Hematopoietic multipotent progenitor cell treated with erythropoietin and hydrocortisone succinate and interleukin-3 and kit ligand, for 17 days (in vitro differentiated cells): Measurements from ENCODE around the gene HDAC11.
"Not testable (repeated sequence)": the region's sequence is repeated elsewhere in the genome, so short reads cannot be mapped to it uniquely, and the experiment has no call there.

Source experiments
- DNase-seq: peaks from one replicate; pipeline ENCODE4 v3.0.0-alpha.2; 2015; ENCODE audit warnings: low spot score

The HDAC11 gene

DNA sequence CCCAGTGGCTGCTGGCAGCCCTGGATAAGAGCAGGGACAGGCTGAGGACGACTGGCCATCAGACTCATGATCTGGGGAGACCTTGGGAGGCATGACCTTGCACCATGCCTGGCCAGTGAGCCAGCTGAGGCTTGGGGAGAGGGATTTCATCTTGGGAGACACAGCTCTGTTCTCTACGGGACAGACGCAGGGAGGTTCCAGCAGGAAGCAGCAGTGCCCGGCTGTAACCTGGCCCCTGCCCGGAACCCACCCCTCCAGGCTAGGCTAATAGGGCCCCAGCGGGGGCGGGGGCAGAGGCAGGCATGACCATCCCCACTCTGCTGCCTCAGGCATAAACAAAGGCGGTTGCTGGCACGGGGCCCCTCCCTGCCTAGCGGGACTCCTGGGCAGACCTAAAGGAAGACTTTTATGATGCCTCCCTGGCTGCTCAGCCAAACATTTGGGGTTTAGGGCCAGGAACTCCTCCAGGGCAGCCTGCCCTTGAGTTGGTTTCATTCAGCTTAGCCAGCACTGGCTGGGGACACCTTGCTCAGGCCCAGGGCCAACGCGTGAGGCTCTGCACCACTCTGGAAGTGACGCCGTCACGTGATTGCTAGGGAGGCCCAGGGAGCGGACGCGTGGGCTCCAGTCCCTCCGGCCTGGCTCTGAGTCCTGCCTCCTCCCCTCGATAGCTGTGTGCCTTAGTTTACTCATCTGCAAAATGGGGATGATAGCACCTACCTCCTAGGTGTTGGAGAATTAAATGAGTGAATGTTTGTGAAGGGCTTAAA lies 27.6 kb downstream of the HDAC11 start:
- no peak for DNase-seq

- DNase-seq = no peak
Observed at GRCh38 chr3:13508496-13508895, 28.4 kb downstream of the HDAC11 start.

- no peak for DNase-seq
Observed at GRCh38 chr3:13509059-13509815, 29.1 kb downstream of the HDAC11 start.

DNA sequence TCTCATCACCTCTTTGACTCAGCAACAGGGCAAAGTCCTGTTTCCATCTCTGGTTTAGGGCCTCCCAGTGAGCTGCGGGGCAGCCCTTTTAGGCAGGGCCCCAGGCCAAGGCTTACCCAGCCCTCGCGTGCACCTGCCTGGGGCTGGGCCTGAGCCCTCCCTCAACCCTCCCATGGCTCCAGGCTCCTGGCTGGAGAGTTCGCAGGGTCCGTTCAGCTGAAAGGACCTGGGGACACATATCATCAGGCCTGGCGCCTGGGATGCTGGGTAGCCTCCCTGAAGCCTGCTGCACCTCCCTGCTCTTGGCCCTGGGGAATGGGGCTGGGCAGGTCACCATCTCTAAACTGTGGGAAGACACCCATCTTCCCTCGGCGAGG lies 29.7 kb downstream of the HDAC11 start:
- DNase-seq = no peak

GRCh38 chr3:13512451-13512850 lies 32.3 kb downstream of the HDAC11 start:
- no peak for DNase-seq

GRCh38 chr3:13513051-13513912 lies 33.2 kb downstream of the HDAC11 start:
- DNase-seq = no peak

- DNase-seq = no peak
Observed at GRCh38 chr3:13513913-13514517, 33.9 kb downstream of the HDAC11 start.

- DNase-seq = no peak
Observed at GRCh38 chr3:13514639-13515435, 34.7 kb downstream of the HDAC11 start.

- no peak for DNase-seq
Observed at GRCh38 chr3:13515786-13516759, 36.0 kb downstream of the HDAC11 start.

GRCh38 chr3:13516760-13517135 lies 36.6 kb downstream of the HDAC11 start:
- no peak for DNase-seq

DNA sequence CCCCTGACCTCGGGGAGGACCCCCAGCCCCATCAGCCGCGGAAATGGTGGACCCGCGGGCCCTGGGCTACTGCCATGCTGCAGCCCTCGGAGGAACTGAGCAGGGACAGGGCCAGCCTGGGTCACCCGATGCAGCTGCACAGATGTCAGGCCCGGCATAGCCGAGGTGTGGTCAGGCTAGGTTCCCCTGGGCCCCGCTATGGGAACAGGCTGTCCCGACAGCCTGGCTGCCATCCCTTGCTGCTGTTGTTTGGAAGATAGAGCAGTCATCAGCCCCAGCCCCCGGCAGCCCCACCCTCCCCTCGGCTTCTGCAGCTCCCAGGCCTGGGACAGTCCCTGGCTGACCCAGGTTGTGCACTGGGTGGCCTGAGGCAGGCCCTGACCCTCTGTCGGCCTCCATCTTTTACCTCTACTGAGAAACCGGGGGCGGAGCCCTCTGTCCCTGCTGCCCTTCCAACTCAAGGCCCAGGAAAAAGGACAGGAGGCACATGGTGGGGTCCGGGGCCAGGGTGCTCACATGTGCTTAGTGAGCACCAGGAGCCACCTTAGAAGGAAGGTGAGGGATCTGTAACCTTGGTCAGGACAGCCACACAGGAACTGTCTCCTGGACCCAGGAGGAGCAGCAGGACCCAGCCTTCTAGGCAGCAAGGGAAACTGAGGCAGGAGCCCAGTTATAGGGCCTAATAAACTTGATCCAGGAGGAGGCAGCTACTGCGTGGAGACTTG lies 37.3 kb downstream of the HDAC11 start:
- no peak for DNase-seq

GRCh38 chr3:13518516-13518953 lies 38.4 kb downstream of the HDAC11 start:
- DNase-seq = no peak

DNA sequence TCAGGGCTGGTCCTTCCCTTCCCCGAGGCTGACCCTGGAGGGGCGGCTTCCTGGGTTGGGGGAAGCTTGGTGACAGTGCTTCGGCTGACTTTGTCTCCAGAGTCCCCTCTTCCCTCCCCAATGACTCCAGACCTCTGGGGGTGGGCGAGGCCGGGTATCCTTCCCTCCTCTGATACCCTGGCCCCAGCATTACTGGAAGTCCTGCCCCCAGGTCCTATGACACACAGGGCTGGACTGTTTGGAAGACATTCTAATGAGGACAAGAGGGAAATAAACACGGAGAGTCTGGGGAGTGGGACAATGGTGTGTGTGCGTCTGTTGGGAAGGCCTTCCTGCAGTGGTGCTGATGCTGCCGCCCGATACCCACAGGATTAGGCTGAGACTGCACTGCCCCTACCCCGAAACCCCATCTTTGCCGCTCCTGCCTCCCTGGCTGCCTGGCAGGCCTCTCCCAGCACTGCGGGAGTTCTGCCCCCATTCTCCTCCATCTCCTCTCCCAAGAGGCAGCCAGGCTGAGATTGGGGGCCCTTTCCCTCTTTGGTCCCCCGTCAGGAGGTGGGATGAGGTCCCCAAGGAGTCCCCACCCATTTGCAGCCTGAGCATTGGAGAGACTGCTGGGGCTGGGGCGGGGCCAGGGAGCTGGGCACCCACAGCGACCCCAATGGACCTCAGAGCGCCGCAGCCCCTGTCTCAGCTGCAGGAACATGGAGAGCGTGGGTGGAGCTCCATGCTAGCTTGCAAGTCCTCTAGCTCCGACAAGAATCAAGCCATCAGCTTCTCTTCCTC lies 39.1 kb downstream of the HDAC11 start:
- no peak for DNase-seq

DNA sequence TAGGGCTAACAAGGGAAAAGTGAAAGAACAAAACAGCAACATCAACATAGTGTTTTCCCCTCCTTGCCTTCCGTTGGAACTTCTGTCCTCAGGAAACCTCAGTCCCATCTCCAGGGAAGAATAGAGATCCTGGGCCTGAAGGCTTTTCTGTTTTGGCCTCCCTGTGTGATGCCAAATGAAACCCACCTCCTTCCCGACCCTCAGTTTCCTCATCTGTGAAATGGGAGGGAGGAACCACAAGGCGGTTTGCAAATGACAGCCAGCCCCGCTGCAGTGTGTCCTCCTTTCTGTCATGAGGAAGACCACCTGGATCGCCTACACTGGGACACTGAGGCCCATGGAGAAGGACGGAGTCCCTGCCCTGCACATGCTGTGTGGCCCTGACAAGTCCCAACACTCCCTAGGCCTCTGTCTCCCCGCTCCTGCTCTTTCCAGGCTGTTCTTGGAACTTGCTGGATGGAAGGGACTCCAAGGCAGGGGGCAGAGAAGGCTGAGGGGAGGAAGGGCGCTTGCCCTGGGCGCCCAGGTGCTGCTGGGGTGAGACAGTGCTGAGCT lies 40.3 kb downstream of the HDAC11 start:
- no peak for DNase-seq

DNA sequence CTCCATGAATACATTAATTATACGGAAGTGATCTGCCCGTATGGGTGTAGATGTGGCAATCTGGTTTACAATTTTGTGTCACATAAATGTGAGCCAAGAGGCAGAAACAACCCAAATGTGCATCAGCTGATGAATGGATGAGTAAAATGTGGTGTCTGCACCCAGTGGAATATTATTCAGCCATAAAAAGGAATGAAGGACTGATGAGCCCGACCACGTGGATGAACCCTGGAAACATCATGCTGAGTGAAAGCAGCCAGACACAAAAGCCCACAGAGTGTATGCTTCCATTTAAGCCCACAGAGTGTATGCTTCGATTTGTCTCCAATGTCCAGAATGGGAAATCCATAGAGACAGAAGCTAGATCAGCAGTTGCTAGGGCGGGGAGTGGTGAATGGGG lies 41.2 kb downstream of the HDAC11 start:
- DNase-seq = no peak

DNA sequence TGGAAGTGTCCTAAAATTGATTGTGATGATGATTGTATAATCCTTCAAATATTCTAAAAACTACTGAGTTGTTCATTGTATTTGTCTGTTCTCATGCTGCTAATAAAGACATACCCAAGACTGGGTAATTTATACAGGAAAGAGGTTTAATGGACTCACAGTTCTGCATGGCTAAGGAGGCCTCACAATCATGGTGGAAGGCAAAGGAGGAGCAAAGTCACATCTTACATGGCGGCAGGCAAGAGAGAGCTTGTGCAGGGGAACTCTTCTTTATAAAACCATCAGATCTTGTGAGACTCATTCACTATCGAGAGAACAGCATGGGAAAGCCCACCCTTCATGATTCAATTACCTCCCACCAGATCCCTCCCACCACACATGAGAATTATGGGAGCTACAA lies 41.6 kb downstream of the HDAC11 start:
- DNase-seq = not testable (repeated sequence)

GRCh38 chr3:13522236-13522635 lies 42.1 kb downstream of the HDAC11 start:
- DNase-seq = no peak

DNA sequence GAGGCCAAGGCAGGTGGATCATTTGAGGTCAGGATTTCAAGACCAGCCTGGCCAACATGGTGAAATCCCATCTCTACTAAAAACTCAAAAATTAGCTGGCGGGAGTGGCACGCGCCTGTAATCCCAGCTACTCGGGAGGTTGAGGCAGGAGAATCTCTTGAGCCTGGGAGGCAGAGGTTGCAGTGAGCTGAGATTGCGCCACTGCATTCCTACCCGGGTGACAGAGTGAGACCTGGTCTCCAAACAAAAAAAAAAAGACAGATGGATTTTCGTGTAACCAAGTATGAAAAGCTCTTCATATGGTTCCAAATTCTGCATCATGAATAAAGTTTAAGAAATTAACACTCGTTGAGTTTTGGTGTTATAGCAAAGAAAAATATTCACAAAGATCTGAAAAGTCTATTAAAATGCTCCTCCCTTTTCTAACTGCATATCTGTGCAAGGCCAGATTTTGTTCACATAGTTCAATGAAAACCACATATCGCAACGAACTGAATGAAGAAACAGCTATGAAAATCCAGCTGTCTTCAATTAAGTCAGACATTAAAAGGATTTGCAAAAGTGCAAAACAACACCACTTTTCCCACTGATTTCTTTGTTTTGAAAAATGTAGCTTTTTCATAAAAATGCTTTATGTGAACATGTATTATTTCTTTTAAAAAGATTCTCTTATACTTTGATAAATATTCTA lies 45.0 kb downstream of the HDAC11 start:
- DNase-seq = no peak
